ENCODE measurements around the gene UBE3B.

Gene UBE3B

DNA sequence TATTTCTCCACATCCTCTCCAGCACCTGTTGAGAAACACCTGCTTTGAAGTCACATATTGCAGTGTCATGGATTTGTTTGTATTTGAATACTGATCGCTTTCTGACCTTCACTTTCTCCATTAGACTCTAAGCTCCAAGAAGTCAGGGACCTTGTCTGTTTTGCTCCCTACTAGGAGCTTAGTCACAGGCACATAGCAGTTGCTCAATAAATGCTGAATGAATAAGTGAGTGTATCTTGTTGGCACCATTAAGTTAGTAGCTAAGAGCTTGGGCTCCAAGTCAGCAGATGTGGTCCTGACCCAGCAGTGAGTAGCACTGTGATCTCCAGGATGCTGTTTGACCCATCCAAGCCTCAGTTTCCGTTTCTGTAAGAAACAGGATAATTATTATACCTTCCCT, 106.3 kb downstream of the UBE3B start:
- Mint-ChIP-seq H3K27me3 (no peaks in the 10 kb centered on the region), H3K4me3 (no peak overlapping the region), H3K36me3 (peaks cover 77% of the 10 kb centered on the region), H3K27ac (no peak overlapping the region), H3K4me1 (no peaks in the 10 kb centered on the region), H3K9me3 (no peaks in the 10 kb centered on the region)
- no peak for ATAC-seq
